MM.1S (cell line): ENCODE results near the gene ADAM8.

Source experiments
- DNase-seq: peaks from one replicate; pipeline ENCODE4 v3.0.0-alpha.2; 2015
- H2AFZ ChIP-seq: fragments of 300-600 bp; sonication (generic); 2 replicates; pipeline ENCODE4 v1.6.0; 2016; ENCODE audit warnings: antibody characterized with exemption, low read length
- H3F3A ChIP-seq: fragments of 300-600 bp; sonication (generic); 2 replicates; pipeline ENCODE4 v1.6.1; 2016; ENCODE audit warnings: mild to moderate bottlenecking, antibody characterized with exemption, low read length, moderate library complexity, mixed read lengths; ENCODE audit not compliant: insufficient read depth
- H3K27ac ChIP-seq: fragments of 300-600 bp; sonication (generic); 2 replicates; pipeline ENCODE4 v1.5.1; 2016; ENCODE audit warnings: mild to moderate bottlenecking, low read length
- H3K27me3 ChIP-seq: fragments of 300-600 bp; sonication (generic); replicated peaks from 2 replicates; pipeline ENCODE4 v1.6.0; 2016; ENCODE audit warnings: low read length; ENCODE audit not compliant: insufficient read depth
- H3K36me3 ChIP-seq: fragments of 300-600 bp; sonication (generic); replicated peaks from 2 replicates; pipeline ENCODE4 v1.6.1; 2016; ENCODE audit warnings: mild to moderate bottlenecking, low read length, mixed read lengths; ENCODE audit not compliant: insufficient read depth
- H3K4me1 ChIP-seq: fragments of 300-600 bp; sonication (generic); 2 replicates; pipeline ENCODE4 v1.6.1; 2016; ENCODE audit warnings: low read length, mixed read lengths
- H3K4me2 ChIP-seq: fragments of 300-600 bp; sonication (generic); 2 replicates; pipeline ENCODE4 v1.6.0; 2016; ENCODE audit warnings: low read depth, low read length
- H3K4me3 ChIP-seq: fragments of 300-600 bp; sonication (generic); 2 replicates; pipeline ENCODE4 v1.5.1; 2016; ENCODE audit warnings: low read length, mixed read lengths
- H3K79me2 ChIP-seq: fragments of 300-600 bp; sonication (generic); 2 replicates; pipeline ENCODE4 v1.6.1; 2016; ENCODE audit warnings: mixed run types, low read length, mixed read lengths
- H3K9ac ChIP-seq: fragments of 300-600 bp; sonication (generic); 2 replicates; pipeline ENCODE4 v1.6.1; 2016; ENCODE audit warnings: low read length, mixed read lengths
- H3K9me2 ChIP-seq: fragments of 300-600 bp; sonication (generic); replicated peaks from 2 replicates; pipeline ENCODE4 v1.6.1; 2016; ENCODE audit warnings: mild to moderate bottlenecking, low read length, mixed read lengths; ENCODE audit not compliant: insufficient read depth
- H3K9me3 ChIP-seq: fragments of 300-600 bp; sonication (generic); replicated peaks from 2 replicates; pipeline ENCODE4 v1.6.1; 2016; ENCODE audit warnings: mild to moderate bottlenecking, low read length, mixed read lengths; ENCODE audit not compliant: insufficient read depth
- H4K20me1 ChIP-seq: fragments of 300-600 bp; sonication (generic); 2 replicates; pipeline ENCODE4 v1.6.1; 2016; ENCODE audit warnings: mild to moderate bottlenecking, low read length, moderate library complexity, mixed read lengths; ENCODE audit not compliant: insufficient read depth
- EZH2 ChIP-seq: fragments of 300-600 bp; sonication (generic); optimal IDR thresholded peaks from 2 replicates; pipeline ENCODE3; 2017; ENCODE audit warnings: low read depth, mild to moderate bottlenecking, antibody characterized with exemption, low read length, mixed read lengths
- EZH2phosphoT487 ChIP-seq: fragments of 300-600 bp; sonication (generic); IDR thresholded peaks from 2 replicates; pipeline ENCODE4 v1.6.1; 2018; ENCODE audit warnings: antibody characterized with exemption, low read length
- TF ChIP-seq, protein P1 (sequence below): fragments of 300-600 bp; sonication (generic); IDR thresholded peaks from 2 replicates; pipeline ENCODE4 v1.5.1; 2016; ENCODE audit warnings: antibody characterized with exemption, low read length, mixed read lengths

The ADAM8 gene

DNA sequence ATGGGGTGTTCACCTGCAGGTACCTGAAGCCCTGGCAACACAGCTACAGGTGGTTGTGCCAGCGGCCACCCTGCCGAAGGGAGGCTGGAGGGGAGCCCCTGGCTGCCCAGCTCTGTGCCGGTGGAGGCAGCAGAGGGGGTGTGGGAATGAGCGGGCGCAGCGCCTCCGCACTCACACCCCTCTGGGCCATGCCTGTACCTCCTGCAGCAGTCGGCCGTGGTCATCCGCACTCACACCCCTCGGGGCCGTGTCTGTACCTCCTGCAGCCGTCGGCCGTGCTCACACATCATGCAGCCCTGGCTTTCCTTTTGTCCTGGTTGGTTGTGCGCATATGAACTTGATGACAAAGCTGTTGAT, 33.7 kb upstream of the ADAM8 start:
- no peak for DNase-seq
- TF ChIP-seq EZH2phosphoT487 = no peak
- TF ChIP-seq, protein P1, sequence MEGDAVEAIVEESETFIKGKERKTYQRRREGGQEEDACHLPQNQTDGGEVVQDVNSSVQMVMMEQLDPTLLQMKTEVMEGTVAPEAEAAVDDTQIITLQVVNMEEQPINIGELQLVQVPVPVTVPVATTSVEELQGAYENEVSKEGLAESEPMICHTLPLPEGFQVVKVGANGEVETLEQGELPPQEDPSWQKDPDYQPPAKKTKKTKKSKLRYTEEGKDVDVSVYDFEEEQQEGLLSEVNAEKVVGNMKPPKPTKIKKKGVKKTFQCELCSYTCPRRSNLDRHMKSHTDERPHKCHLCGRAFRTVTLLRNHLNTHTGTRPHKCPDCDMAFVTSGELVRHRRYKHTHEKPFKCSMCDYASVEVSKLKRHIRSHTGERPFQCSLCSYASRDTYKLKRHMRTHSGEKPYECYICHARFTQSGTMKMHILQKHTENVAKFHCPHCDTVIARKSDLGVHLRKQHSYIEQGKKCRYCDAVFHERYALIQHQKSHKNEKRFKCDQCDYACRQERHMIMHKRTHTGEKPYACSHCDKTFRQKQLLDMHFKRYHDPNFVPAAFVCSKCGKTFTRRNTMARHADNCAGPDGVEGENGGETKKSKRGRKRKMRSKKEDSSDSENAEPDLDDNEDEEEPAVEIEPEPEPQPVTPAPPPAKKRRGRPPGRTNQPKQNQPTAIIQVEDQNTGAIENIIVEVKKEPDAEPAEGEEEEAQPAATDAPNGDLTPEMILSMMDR = no peak
- TF ChIP-seq EZH2 = no peak
- Histone ChIP-seq H3K4me1 (peaks cover 10% of the 10 kb centered on the region), H3K27me3 (no peaks in the 10 kb centered on the region), H3K4me2 (no peak overlapping the region), H3K4me3 (no peak overlapping the region), H4K20me1 (no peaks in the 10 kb centered on the region), H3K9me3 (no peaks in the 10 kb centered on the region), H3F3A (peaks cover 6% of the 10 kb centered on the region; the same call in 1 of the 2 replicates), H3K9me2 (no peaks in the 10 kb centered on the region), H3K27ac (no peak overlapping the region), H3K9ac (no peak overlapping the region), H3K36me3 (no peaks in the 10 kb centered on the region), H3K79me2 (peaks cover 32% of the 10 kb centered on the region), H2AFZ (no peak overlapping the region)

DNA sequence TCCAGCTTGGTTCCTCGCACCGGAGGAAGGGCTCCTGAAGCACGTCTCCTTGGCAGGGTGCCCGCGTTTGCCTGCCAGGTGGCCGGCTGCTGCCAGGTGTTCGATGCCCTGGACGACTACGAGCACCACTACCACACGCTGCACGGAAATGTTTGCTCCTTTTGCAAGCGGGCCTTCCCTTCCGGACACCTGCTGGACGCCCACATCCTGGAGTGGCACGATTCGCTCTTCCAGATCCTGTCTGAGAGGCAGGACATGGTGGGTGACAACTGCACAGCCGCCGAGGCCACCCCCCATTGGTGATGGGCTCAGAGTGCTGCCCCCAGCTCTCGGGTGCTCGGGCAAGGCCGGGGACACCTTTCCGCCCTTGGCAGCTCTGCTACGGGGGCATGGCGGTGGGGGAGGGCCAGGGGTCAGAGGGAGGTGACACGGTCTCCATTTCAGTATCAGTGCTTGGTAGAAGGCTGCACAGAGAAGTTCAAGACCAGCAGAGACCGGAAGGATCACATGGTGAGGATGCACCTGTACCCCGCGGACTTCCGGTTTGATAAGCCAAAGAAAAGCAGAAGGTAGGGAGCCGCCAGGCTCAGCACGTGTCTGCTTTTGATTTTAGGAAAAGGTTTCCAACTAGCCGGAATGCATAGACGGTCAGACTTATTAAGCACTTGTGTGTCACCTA, 33.2 kb upstream of the ADAM8 start:
- H3K27ac ChIP-seq = no peak overlapping the region
- no peak overlapping the region for H2AFZ ChIP-seq
- no peaks in the 10 kb centered on the region for H3K27me3 ChIP-seq
- H3K79me2 ChIP-seq = peaks cover 37% of the 10 kb centered on the region
- no peaks in the 10 kb centered on the region for H3K9me3 ChIP-seq
- H3K4me2 ChIP-seq = no peak overlapping the region
- TF ChIP-seq, protein P1 = no peak
- TF ChIP-seq EZH2phosphoT487 = no peak
- no peak for TF ChIP-seq EZH2
- peaks cover 10% of the 10 kb centered on the region for H3K4me1 ChIP-seq
- H3K9me2 ChIP-seq = no peaks in the 10 kb centered on the region
- no peak overlapping the region for H3K4me3 ChIP-seq
- H4K20me1 ChIP-seq = no peaks in the 10 kb centered on the region
- DNase-seq = no peak
- peaks cover 6% of the 10 kb centered on the region; the same call in 1 of the 2 replicates for H3F3A ChIP-seq
- no peaks in the 10 kb centered on the region for H3K36me3 ChIP-seq
- H3K9ac ChIP-seq = no peak overlapping the region

DNA sequence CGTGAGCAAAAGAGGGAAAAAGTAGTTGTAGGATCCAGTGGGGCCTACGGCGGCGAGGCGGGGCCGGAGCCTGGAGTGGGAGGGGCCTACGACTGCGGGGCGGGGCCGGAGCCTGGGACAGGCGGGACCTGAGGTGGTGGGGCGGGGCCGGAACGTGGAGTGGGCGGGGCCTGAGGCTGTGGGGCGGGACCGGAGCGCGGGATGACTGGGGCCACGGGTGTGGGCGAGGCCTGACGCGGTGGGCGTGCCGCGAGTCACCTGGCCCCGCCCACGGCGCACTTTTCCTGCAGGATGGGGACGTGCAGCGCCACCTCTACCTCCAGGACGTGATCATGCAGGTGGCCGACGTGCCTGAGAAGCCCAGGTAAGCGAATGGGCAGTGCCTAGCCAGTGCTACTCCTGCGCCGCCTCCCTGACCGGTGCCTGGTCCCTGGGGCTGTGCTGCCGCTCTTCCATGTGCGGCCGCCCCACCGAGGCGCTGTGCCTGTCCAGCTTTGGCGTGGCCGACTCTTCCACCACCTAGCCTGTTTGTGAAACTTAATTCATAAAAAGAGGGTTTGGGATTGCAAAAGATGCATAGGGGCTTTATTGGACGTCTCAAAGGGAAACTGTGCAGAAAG, 32.5 kb upstream of the ADAM8 start:
- TF ChIP-seq, protein P1 = no peak
- TF ChIP-seq EZH2 = no peak
- TF ChIP-seq EZH2phosphoT487 = no peak
- Histone ChIP-seq H3K27ac (peak overlapping the region; percentile 82; the same call in 1 of the 2 replicates), H3K4me3 (peak overlapping the region; percentile 90), H3K4me1 (peaks cover 10% of the 10 kb centered on the region), H3K27me3 (no peaks in the 10 kb centered on the region), H4K20me1 (no peaks in the 10 kb centered on the region), H3K9ac (peak overlapping the region; percentile 96), H3K9me2 (no peaks in the 10 kb centered on the region), H2AFZ (no peak overlapping the region), H3K9me3 (no peaks in the 10 kb centered on the region), H3F3A (peaks cover 6% of the 10 kb centered on the region; the same call in 1 of the 2 replicates), H3K36me3 (no peaks in the 10 kb centered on the region), H3K79me2 (peaks cover 42% of the 10 kb centered on the region), H3K4me2 (peak overlapping the region; percentile 34; the same call in 1 of the 2 replicates)
- DNase-seq = peak; percentile 85
